GM23338 (cell line): ENCODE measurements around the gene KIRREL3. TPM values are rescaled to one million over a fixed set of nuclear protein-coding genes. Genes with fewer than 3 reads are reported as not detected.

ENCODE experiments used
- ATAC-seq: fragments of 200-7000 bp; cut with Tn5 transposase; 3 replicates; pipeline ENCODE4 v1.9.1; 2020
- DNase-seq: peaks from one replicate; pipeline ENCODE4 v3.0.0-alpha.2; 2015; ENCODE audit warnings: low spot score
- H2AFZ ChIP-seq: fragments of 200-600 bp; sonication (generic); 2 replicates; pipeline ENCODE4 v1.8.0; 2016; ENCODE audit warnings: antibody characterized with exemption, mild to moderate bottlenecking, moderate library complexity
- H3F3A ChIP-seq: fragments of 200-600 bp; sonication (generic); replicated peaks from 2 replicates; pipeline ENCODE4 v1.8.0; 2017; ENCODE audit warnings: antibody characterized with exemption, mixed run types, low read depth
- H3K27ac ChIP-seq: fragments of 200-600 bp; sonication (generic); 2 replicates; pipeline ENCODE4 v1.6.1; 2016; ENCODE audit warnings: low read depth
- H3K27me3 ChIP-seq: fragments of 200-600 bp; sonication (generic); 2 replicates; pipeline ENCODE4 v1.8.0; 2016; ENCODE audit warnings: mild to moderate bottlenecking, mixed run types, moderate library complexity; ENCODE audit not compliant: insufficient read depth
- H3K36me3 ChIP-seq: fragments of 200-600 bp; sonication (generic); 2 replicates; pipeline ENCODE4 v1.8.0; 2016; ENCODE audit warnings: mild to moderate bottlenecking; ENCODE audit not compliant: insufficient read depth
- H3K4me1 ChIP-seq: fragments of 200-600 bp; sonication (generic); 2 replicates; pipeline ENCODE4 v1.8.0; 2016; ENCODE audit warnings: mild to moderate bottlenecking, moderate library complexity; ENCODE audit not compliant: insufficient read depth
- H3K4me2 ChIP-seq: fragments of 200-600 bp; sonication (generic); 2 replicates; pipeline ENCODE4 v1.7.1; 2017; ENCODE audit warnings: mixed run types
- H3K4me3 ChIP-seq: fragments of 200-600 bp; sonication (generic); 2 replicates; pipeline ENCODE4 v1.6.1; 2016; ENCODE audit warnings: mixed run types
- H3K79me2 ChIP-seq: fragments of 200-600 bp; sonication (generic); replicated peaks from 2 replicates; pipeline ENCODE4 v1.8.0; 2017; ENCODE audit warnings: mild to moderate bottlenecking; ENCODE audit not compliant: insufficient read depth
- H3K9me2 ChIP-seq: fragments of 200-600 bp; sonication (generic); 2 replicates; pipeline ENCODE4 v1.8.0; 2017; ENCODE audit not compliant: insufficient read depth
- H4K20me1 ChIP-seq: fragments of 200-600 bp; sonication (generic); replicated peaks from 2 replicates; pipeline ENCODE4 v1.8.0; 2017; ENCODE audit warnings: mild to moderate bottlenecking; ENCODE audit not compliant: insufficient read depth
- H3K27ac Mint-ChIP-seq: 2 replicates; pipeline ENCODE4 v1.8.0; 2020; ENCODE audit warnings: inconsistent platforms, mild to moderate bottlenecking, moderate library complexity, mixed read lengths
- H3K27me3 Mint-ChIP-seq: 3 replicates; pipeline ENCODE4 v1.8.0; 2022; ENCODE audit warnings: low read depth, mild to moderate bottlenecking, moderate library complexity, mixed read lengths, inconsistent platforms; ENCODE audit not compliant: insufficient read depth, poor library complexity
- H3K36me3 Mint-ChIP-seq: 3 replicates; pipeline ENCODE4 v1.8.0; 2021; ENCODE audit warnings: low read depth, mild to moderate bottlenecking, inconsistent platforms, moderate library complexity, mixed read lengths
- H3K4me1 Mint-ChIP-seq: 3 replicates; pipeline ENCODE4 v1.8.0; 2020; ENCODE audit warnings: mild to moderate bottlenecking, inconsistent platforms, mixed read lengths
- H3K4me3 Mint-ChIP-seq: 3 replicates; pipeline ENCODE4 v1.8.0; 2021; ENCODE audit warnings: moderate library complexity, mild to moderate bottlenecking, inconsistent platforms, mixed read lengths
- H3K9me3 Mint-ChIP-seq: 3 replicates; pipeline ENCODE4 v1.8.0; 2020; ENCODE audit warnings: moderate library complexity, mild to moderate bottlenecking, inconsistent platforms, mixed read lengths
- CREB1 ChIP-seq: fragments of 250-450 bp; sonication (Bioruptor Pico); IDR thresholded peaks from 2 replicates; pipeline ENCODE4 v1.5.0; 2020; ENCODE audit warnings: low read depth, mild to moderate bottlenecking, moderate library complexity
- CTCF ChIP-seq, 2 experiments: fragments of 200-600 bp in 1 of 2; sonication (generic) in 1 of 2; conservative IDR thresholded peaks; 2 replicates each; pipeline versions ENCODE4 v1.5.1 to v1.6.1; 2016 to 2017; ENCODE audit warnings: antibody characterized with exemption in 2 of 2, low read depth in 2 of 2, mild to moderate bottlenecking in 2 of 2, moderate library complexity in 1 of 2
- ETS1 ChIP-seq: IDR thresholded peaks from 2 replicates; pipeline ENCODE4 v1.6.1; 2016; ENCODE audit warnings: antibody characterized with exemption
- EZH2 ChIP-seq: fragments of 200-600 bp; sonication (generic); IDR thresholded peaks from one replicate; pipeline ENCODE4 v1.8.0; 2017; ENCODE audit warnings: antibody characterized with exemption, mild to moderate bottlenecking, low read depth; ENCODE audit not compliant: unreplicated experiment
- EZH2phosphoT487 ChIP-seq: fragments of 200-600 bp; sonication (generic); IDR thresholded peaks from one replicate; pipeline ENCODE4 v1.8.1; 2018; ENCODE audit warnings: antibody characterized with exemption; ENCODE audit not compliant: unreplicated experiment
- JUNB ChIP-seq: IDR thresholded peaks from one replicate; pipeline ENCODE4 v1.6.1; 2016; ENCODE audit warnings: antibody characterized with exemption; ENCODE audit not compliant: unreplicated experiment
- NANOG ChIP-seq: IDR thresholded peaks from 2 replicates; pipeline ENCODE4 v1.6.1; 2016; ENCODE audit warnings: antibody characterized with exemption, borderline replicate concordance
- POLR2AphosphoS5 ChIP-seq: IDR thresholded peaks from 2 replicates; pipeline ENCODE4 v1.6.1; 2016; ENCODE audit warnings: antibody characterized with exemption, low read depth
- REST ChIP-seq: IDR thresholded peaks from one replicate; pipeline ENCODE4 v1.6.1; 2018; ENCODE audit warnings: antibody characterized with exemption; ENCODE audit not compliant: unreplicated experiment
- STAT1 ChIP-seq: IDR thresholded peaks from one replicate; pipeline ENCODE4 v1.6.1; 2016; ENCODE audit warnings: antibody characterized with exemption; ENCODE audit not compliant: unreplicated experiment
- ZNF114 ChIP-seq: fragments of 250-450 bp; sonication (Bioruptor Pico); IDR thresholded peaks from 2 replicates; pipeline ENCODE4 v1.5.0; 2020; ENCODE audit warnings: mild to moderate bottlenecking, moderate library complexity
- ZNF331 ChIP-seq: fragments of 250-450 bp; sonication (Bioruptor Pico); IDR thresholded peaks from 2 replicates; pipeline ENCODE4 v1.5.0; 2020; ENCODE audit warnings: low read depth, mild to moderate bottlenecking, moderate library complexity
- ZNF462 ChIP-seq: fragments of 250-450 bp; sonication (Bioruptor Pico); IDR thresholded peaks from 2 replicates; pipeline ENCODE4 v1.5.0; 2020; ENCODE audit warnings: mild to moderate bottlenecking, moderate library complexity
- polyA plus RNA-seq: library from polyadenylated mRNA; unstranded; fragments of >200 nt; fragmentation: Nextera tagmentation; extraction: Ambion mirVana; gene quantifications from 2 replicates; pipeline ENCODE4 v1.2.1, GENCODE V29; 2016
- total RNA-seq: library from RNA; depleted of rRNA; stranded (reverse); fragments of >200 nt; shearing (Covaris generic); gene quantifications from 2 replicates; pipeline ENCODE4 v1.2.3, GENCODE V29; 2014

KIRREL3 gene
- total and polyA plus RNA-seq, 2 experiments from 2014 or later = 0.13 to 1.5 TPM

GRCh38 chr11:126398296-126398695 is 602.3 kb downstream of the KIRREL3 start:
- no peak for TF ChIP-seq CTCF (conservative IDR thresholded peaks at IDR 0.05; ENCODE audit: low read depth in 2 of 2)
- TF ChIP-seq STAT1 = no peak
- TF ChIP-seq JUNB = no peak
- TF ChIP-seq NANOG = no peak
- no peak for TF ChIP-seq ZNF114
- TF ChIP-seq CREB1 (CRISPR knock-in tag) = no peak
- no peak for TF ChIP-seq EZH2phosphoT487
- TF ChIP-seq EZH2 = no peak
- TF ChIP-seq ETS1 = no peak
- no peak for TF ChIP-seq ZNF462 (CRISPR knock-in tag)
- TF ChIP-seq ZNF331 (CRISPR knock-in tag) = no peak
- TF ChIP-seq POLR2AphosphoS5 = no peak
- TF ChIP-seq REST = no peak
- no peak overlapping the region for H3K27ac Mint-ChIP-seq
- H4K20me1 ChIP-seq = 0 out of 2 replicates have a peak, but pooled peaks cover 5% of the 10 kb centered on the region

More at GRCh38 chr11:126398296-126398695, 602.3 kb downstream of the KIRREL3 start:
- Histone ChIP-seq H3K27ac (no peak overlapping the region), H3F3A (0 out of 2 replicates have a peak, but pooled peaks cover 3% of the 10 kb centered on the region), H2AFZ (no peak overlapping the region), H3K4me2 (no peak overlapping the region), H3K79me2 (peaks cover 6% of the 10 kb centered on the region; the same call in 1 of the 2 replicates), H3K27me3 (no peaks in the 10 kb centered on the region), H3K9me2 (no peaks in the 10 kb centered on the region), H3K4me3 (no peak overlapping the region), H3K4me1 (peaks cover 3% of the 10 kb centered on the region), H3K36me3 (no peaks in the 10 kb centered on the region)
- H3K36me3 Mint-ChIP-seq = no peaks in the 10 kb centered on the region
- no peak for DNase-seq
- H3K9me3 Mint-ChIP-seq = peaks cover 5% of the 10 kb centered on the region; the same call in 1 of the 3 replicates
- H3K27me3 Mint-ChIP-seq = peaks cover 7% of the 10 kb centered on the region
- ATAC-seq = no peak
- H3K4me1 Mint-ChIP-seq = peaks cover 11% of the 10 kb centered on the region
- H3K4me3 Mint-ChIP-seq = no peak overlapping the region
